ENCODE data around the gene AUTS2.

GRCh38 chr7:70730451-70731110 lies 1132.3 kb downstream of the AUTS2 start:
- TF ChIP-seq POLR2A (IDR thresholded peaks at IDR 0.05) = no peak
- TF ChIP-seq CTCF (IDR thresholded peaks at IDR 0.05) = no peak
- TF ChIP-seq POLR2AphosphoS5 (IDR thresholded peaks at IDR 0.05; ENCODE audit: insufficient read depth in 1 of 2, low read depth in 1 of 2) = no peak

Measured in vagina (tissue), 2 donors.